Stomach (tissue), 4 donors: ENCODE data around the gene CEP57.

ENCODE experiments used
- CTCF ChIP-seq, 7 experiments: fragments of 450-650 bp in 4 of 7; fragments of 200-600 bp in 3 of 7; sonication (generic) in 3 of 7; IDR thresholded peaks; one replicate each; pipeline ENCODE4 v1.5.1; 2016 to 2019; ENCODE audit warnings: antibody characterized with exemption in 7 of 7, control low read depth in 2 of 7, mild to moderate bottlenecking in 1 of 7
- EP300 ChIP-seq: sonication (generic); formaldehyde crosslinking; IDR thresholded peaks from one replicate; pipeline ENCODE4 v1.6.1; 2017; ENCODE audit warnings: antibody characterized with exemption
- POLR2A ChIP-seq, 4 donors: fragments of 450-650 bp; IDR thresholded peaks; one replicate each; pipeline ENCODE4 v1.6.1; 2016; ENCODE audit warnings: antibody characterized with exemption in 4 of 4, control low read depth in 2 of 4, mild to moderate bottlenecking in 1 of 4, moderate library complexity in 1 of 4
- POLR2AphosphoS5 ChIP-seq, 3 donors: sonication (generic); formaldehyde crosslinking; IDR thresholded peaks; one replicate each; pipeline ENCODE4 v1.6.1; 2016; ENCODE audit warnings: antibody characterized with exemption in 3 of 3

- no peak for TF ChIP-seq CTCF (IDR thresholded peaks at IDR 0.05)
- no peak for TF ChIP-seq POLR2A (IDR thresholded peaks at IDR 0.05)
- no peak for TF ChIP-seq EP300
- no peak for TF ChIP-seq POLR2AphosphoS5 (IDR thresholded peaks at IDR 0.05)
These were observed 2.8 kb downstream of the CEP57 start for GRCh38 chr11:95793116-95793515.
